NCI-H774 (cell line): ENCODE data around the gene NMNAT2.
"Not testable (repeated sequence)": the region's sequence is repeated elsewhere in the genome, so short reads cannot be mapped to it uniquely, and the experiment has no call there.

Source experiments
- DNase-seq: peaks from one replicate; lab custom pipeline; 2025; lab: John Stamatoyannopoulos, UW

The NMNAT2 gene

DNA sequence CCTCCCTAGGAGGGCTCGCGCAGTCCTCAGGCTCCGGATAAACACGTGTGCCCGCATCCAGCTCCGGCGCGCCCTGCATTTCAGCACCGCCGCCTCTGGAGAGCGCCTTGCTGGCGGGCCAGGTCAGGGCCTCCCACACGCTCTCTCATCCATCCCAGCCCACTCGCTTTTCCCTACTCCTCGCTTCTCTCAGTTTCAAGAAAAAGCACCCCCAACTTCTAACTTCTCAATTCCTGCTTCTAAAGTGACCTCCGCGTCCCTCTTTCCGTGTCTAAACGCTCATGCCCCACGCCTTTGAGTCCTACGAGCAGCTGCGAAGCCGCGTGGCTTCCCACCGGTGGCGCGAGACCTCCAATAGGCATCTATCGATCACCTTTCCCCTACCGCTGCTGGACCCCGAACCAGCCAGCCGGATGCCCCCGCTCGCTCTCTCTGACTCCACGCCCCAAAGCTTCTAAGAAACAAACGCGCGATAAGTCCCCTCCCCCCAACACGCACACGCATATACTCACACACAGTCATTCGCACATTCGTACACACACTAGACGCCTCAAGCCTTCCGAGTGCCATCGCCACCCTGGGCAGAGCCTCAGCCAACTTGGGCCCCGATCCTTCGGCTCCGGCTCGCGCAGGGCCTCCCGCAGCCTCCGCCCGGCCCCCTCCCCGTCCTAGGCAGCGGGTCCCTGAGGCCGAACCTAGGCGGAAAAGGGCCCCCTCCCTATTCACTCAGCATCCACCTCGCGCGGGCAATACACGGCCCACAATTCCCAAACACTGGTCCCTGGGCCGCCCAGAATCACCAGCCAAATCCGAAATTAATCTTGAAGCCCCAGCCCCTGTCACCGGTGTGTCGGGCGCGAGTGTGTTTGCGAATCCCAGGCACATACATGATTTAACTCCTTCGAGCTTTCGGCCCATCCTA, 1.1 kb downstream of the NMNAT2 start:
- DNase-seq: no peak

DNA sequence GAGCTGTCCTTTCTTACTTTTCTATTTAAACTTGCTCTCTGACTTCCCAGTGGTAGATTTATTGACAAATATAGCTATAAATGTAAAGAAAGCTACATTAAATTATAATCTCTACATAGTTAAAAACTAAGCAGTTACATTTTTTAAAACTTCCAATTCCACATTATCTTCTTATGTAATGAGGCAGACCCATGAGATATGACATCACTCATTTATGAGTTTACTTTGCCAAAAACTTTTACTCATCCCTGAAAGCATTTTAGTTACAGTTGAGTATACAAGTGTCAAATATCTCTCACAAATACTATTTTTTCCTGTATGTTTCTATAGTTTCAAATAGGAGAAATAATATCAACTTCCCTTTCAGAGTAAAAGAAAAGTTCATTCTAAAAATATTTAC, 3.8 kb downstream of the NMNAT2 start:
- no peak for DNase-seq

DNA sequence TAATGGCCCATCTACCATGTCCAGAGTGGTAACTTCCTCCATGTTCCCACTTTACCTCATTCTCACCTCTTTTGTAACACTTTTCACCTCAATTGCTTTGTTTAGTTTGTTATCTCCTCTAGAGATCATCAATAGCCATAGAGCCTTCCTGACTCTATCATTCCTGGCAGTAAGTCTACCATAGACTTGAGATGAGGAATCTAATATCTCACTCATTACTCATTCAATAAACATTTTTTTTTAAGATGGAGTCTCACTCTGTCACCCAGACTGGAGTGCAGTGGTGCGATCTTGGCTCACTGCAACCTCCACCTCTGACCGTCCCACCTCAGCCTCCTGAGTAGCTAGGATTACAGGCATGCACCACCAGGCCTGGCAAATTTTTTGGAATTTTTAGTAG, 7.1 kb downstream of the NMNAT2 start:
- no peak for DNase-seq

DNA sequence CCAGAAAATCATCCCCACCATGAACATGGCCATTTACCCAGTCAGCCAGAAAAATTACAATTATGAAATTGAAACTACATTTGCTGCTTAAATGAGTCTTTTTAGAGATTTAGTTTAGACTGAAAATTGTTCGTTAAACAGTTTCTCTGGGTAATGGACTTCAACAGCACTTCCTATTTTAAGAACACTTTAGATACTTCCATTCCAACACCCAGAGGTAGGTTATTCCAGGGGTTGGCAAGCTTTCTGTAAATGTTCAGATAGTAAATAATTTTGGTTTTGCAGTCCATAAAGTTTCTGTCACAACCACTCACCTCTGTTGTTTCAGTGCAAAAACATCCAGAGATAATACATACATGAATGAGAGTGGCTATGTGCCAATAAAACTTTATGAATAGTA, 10.2 kb downstream of the NMNAT2 start:
- DNase-seq: no peak

DNA sequence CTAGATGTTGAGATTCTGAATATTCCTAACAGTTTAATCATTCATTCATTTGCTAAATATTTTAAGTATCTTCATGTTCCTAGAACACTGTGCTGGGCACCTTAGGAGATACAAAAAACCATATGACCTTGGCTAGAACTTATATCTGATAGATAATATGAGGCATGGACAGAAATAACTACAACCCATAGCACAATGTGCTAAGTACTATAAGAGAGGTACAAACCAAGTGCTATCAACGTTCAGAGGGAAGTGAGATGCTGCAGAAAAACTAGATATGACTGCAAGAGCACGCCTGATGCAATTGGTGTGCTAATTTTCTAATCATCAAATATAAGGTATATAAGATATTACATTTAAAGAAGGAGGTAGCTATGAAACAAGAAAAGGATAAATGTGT, 10.7 kb downstream of the NMNAT2 start:
- DNase-seq: no peak

DNA sequence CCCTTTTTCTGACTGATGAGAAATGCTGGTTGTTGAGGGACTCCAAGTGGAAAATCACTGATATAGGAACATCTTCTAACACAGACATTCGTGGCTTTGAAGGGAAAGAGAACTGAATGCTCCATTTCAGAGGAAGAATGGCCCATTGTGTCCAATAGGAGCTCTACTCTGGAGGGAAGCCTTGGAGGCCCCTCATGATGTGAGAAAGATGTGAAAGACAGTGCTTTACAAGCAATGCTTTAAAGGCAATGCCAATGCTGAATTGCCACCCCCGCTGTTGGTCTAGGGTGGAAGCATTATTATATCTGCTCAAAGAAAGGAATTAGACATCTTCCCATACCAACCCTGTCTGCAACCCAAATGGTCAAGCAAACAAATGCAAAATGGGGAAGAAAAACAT, 13.7 kb downstream of the NMNAT2 start:
- DNase-seq: no peak

DNA sequence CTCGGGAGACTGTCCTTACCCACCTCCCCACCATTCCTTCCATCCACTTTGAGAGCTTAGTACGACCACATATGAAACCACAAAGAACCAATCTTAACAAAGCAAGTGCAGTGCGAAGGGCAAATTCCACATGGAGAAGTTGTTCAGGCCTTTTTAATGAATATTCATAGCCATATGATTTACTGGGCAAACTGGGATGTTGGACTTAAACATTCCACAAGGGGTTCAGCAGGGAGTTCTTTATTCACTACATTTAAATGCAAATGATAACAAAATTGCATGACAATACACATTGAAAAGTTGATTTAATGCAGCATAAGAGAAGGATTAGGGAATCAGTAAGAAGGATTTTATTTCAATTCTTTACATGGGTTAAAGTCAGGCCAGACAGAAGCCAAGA, 14.7 kb downstream of the NMNAT2 start:
- no peak for DNase-seq

DNA sequence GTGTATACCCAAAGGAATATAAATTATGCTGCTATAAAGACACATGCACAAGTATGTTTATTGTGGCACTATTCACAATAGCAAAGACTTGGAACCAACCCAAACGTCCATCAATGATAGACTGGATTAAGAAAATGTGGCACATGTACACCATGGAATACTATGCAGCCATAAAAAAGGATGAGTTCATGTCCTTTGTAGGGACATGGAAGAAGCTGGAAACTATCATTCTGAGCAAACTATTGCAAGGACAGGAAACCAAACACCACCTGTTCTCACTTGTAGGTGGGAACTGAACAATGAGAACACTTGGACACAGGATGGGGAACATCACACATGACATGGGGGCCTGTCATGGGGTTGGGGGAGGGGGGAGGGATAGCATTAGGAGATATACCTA, 16.6 kb downstream of the NMNAT2 start:
- DNase-seq: not testable (repeated sequence)

DNA sequence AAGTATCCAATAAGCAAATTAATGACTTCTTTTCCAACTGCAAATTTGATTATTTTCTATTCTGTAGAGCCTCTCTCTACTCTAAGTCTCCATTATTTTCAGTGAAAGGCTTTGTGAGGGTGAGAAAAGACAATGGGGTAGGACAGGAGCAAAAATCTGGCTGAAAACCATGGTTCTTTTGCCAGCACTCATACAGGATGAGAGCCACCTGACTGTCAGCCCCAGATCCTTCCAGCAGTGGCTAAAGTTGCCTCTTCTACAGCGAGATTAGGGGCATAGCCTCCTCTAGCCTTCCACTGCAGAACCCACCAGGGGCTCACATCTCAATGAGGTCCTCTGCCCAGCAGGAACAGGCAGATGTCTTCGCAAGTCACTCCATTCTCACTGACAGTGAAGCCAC, 23.7 kb downstream of the NMNAT2 start:
- no peak for DNase-seq

DNA sequence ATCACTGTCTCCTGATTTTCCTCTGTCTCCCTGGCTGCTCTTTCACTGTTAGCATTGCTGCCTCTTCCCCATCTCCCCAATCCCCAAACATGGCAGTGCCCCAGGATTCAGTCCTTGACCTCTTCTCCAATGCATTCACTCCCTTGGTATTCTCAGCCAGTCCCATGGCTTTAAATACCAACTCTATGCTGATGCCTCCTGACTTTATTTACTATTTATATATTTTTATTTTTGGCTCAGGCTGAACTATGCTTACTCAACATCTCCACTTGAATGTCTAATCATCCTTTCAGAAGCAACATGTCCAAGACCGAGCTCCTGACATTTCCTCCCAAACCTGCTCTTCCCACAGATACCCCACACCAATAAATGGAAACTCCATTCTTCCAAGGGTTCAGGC, 26.3 kb downstream of the NMNAT2 start:
- DNase-seq: no peak

DNA sequence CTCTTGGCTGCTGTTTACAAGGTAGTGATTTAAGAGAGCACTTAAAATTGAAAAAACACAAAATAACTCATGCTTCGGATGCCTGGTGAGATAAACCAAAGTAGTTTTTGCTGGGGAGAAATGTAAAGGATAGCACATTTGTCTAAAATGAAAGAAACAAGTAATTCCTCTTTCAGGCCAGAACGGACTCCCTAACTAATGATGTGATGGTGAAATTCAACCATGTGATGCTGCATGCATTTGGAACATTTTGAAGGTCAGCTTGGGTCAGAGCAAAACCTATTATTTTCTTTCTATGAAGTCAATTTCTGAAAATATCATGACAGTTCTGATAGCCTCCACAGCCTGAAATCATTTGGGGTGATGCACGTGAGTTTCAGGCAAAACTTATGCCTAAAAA, 27.6 kb downstream of the NMNAT2 start:
- DNase-seq: no peak

DNA sequence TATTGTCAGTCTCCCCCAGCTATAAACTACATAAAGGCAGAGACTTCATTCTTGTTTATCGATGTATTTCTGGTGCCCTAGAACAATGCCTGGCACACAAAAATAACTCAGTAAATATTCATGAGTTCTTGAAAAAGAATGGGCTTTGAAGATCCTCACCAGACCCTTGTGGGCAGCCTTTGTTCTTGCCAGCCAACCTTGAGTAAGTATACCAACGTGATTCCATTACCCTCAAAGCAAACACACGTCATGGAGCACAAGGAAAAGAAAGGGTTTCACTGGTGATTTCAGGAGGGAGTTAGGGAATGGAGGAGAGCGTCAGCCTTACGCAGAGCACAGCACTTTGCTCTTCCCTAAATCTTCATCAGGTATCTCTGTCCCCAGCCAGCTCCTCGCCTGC, 29.4 kb downstream of the NMNAT2 start:
- DNase-seq: no peak

DNA sequence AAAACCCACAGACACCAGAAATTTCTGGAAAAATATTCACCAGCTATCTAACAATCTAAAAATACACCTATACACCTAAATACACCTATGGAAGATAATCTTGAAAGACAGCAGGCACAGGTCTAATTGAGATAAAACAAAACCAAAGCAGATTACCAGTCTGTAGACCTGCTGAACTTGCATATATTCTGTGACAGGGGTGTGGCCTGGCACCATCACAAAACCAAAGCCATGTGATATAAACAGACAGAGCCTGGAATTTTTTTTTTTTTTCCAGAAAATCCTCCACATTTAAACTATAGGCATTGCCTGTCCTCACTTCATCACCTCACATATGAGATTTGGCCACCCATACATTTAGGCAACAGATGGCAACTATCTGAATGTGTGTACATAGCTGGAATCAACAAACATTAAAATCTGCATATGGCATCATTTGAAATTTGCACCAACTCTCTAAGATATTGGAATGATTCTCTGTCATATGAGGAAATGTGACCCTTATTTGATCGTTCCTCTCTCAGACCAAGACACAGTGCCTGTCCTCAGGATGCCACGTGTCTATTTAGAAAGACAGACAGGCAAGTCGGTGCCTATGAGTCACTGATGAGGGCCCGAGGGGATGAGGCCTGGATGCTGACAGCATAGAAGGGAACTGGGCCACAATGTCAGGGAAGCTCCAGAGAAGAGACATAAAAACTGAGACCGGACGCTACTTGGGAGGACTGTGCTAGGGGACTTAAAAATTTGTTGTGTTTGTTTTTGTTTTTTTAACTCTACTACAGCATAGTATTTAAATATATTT, 32.6 kb downstream of the NMNAT2 start:
- DNase-seq: no peak

DNA sequence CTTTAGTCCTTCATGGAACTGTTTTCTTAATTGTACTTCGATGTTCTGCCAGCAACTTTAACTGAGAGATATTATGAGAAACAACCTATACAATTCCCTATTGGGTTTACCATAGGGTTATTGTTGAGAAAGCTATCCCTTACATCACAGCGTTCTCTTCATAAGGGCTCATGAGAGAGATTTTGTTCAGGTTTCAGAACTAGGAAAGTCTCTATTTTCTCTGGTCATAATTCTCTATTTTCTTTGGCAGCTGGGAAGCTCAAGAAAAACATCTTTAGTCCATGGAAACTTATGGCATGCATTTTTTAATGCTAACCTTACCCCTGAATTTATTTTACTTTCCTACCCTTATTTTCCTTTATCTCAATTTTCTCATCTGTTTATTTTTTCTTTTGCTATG, 38.2 kb downstream of the NMNAT2 start:
- DNase-seq: no peak

DNA sequence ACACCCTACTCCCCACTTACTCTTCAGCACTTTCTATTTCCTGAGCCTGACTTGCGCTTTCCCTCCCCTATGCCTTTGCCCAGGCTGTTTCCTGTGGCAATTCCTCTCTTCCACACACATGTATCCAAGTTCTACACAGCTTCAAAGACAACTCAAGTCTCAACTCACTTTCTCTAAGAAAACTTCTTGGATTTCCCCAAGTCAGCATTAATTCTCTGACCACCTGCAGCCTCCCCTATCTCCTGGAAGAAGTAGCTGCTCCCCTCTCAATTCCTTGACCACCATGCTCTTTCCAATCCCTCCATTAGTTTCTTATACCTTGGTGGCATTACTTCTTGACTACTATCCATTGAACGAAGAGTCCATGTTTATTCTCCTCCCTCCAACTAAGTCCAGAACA, 42.8 kb downstream of the NMNAT2 start:
- no peak for DNase-seq

DNA sequence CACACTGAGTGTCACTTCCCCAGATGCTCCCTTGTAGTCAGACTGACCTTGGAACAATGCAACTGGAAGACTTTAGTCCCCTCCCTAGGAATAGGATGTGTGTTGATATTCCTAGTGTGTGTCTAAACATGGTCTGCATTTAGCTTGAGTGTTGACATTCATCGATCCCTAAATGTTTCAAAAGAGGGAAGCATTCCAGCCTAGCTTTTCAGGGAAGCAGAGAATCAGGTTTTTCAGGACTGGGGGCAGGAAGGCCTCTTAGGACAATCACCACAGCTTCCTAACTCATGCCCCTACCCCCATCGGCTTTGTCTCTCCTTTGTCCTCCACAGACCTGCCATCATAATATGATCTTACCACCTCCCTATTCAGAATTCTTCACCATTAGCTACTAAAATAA, 43.4 kb downstream of the NMNAT2 start:
- peak; percentile 8 for DNase-seq

DNA sequence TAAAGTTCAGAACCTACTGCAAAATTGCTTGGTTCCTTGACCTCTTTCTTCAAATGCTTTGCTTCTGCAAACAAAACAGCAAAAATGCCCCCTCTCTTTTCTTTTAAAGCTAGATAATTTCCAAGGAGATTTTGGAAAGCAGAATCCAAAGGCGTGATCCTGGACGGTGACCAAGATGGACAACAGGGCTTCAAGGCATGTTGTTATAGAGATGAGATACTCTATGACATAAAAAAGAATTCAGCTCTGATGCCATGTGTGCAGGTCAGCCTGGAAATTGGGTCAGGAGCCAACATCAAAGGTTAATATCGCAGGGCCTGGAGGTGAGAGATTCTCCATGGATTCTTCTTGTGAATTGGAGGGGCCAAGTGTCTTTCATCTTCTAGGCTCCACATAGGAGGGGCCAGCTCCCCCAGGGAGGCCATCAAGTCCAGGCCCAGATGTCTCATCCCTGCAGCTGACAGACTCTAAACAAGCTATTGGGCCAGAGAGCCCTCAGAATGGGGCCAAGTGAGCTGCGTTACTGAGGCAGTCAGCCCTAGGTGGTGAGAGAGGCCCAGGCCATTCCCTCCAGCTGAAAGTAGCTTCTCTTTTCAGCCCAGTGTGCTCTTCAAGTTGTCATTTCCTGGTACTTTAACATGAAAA, 45.5 kb downstream of the NMNAT2 start:
- no peak for DNase-seq

DNA sequence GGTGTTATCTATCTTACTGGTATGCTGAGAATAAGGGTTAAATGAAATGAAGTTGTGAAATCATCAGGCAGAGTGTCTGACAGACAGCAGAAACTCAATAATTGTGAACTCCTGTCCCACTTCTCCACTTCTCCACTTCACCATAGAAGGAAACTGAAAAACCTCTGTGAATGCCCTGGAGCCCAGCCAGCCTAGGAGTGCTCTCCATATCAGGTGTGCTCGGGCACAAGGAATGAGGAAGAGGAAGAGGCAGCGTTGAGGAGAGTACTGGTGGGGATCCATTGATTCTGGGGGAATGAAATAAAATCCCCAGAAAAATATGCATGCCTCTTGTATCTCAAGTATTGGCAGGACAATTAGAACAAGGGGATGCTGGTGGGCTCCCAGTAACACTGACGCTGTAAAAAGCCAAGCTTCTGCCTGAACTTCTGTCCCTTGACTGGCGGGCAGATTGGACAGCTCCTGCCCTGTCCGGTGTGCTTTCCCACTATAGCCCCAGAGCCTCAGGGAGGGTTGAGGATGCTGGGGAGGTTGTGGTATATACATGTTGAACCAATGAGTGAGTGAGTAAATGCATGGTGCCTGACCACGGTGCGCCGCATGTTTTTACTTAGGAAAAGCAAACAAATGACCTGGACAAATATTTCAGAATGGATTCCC, 47.7 kb downstream of the NMNAT2 start:
- DNase-seq: no peak

DNA sequence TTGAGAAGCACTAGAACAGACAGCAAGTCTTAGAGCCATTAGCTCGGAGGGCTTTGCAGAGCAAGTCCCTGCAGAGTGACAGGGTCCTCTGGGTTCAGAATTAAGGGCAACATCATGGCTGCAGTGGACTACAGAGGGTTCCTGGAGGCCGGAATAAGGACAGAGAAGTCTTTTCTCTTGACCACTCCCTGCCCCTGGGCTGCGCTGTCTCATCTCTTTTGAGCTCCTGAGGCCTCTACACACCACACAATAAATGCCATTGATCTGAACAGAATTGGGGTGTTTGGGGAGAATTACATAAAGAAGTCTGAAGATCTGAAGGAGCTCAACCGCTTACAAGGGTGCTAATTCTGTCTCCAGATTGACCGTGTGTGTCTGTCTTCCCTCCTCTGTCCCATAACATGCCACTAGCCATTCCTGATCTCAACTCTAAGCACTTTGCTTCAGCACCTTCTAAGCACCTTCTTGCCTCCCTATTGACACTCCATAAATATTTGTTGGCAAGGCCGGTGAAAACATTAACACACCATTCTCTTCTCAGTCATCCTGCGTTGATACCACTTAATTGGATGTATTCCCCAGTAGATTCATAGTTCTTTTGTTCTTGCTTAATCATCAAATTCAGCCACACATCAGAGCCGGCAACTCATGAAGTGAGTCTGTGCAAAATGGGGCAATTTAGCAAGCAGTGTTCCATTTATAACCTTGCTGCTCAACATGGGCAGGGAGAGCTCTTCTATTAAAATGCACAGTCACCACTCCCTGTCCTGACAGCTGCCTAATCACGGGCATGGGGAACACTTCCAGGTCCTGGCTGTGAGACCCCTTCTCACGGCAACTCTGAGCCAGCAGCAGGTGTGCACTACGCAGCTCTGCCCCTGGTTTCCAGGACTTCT, 49.7 kb downstream of the NMNAT2 start:
- DNase-seq: no peak

DNA sequence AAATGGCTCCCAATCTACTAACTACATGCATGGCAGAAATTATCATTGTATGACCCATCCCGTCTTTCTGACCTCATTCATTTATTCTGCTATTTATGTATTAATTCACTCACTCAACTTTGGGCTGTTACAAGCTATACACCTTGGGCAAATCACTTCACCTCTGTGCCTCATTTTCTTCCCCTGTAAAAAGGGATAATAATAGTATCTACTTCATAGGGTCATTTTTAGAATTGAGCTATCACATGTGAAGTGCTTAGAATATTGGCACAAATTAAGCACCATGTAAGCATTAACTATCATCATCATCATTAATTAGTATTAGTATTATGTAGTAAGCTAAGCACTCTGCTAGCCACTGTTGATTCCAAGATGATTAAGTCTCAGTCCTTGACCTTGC, 52.1 kb downstream of the NMNAT2 start:
- DNase-seq: no peak

DNA sequence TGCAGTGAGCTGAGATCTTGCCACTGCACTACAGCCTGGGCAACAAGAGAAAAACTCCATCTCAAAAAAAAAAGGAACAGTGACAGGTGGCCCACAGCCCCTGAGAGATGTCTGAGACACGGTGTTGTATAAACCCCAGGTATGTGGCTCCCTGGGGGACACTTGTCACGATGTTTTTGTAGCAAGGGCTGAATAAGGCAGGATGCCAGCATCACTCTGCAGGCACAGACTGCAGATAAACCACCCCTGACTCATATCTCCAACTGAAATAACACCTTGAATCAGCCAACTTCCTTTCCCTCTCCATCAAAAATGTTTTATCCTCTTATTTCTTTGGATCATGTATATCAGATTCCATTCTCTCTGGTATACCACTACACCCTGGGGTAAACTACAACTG, 52.5 kb downstream of the NMNAT2 start:
- no peak for DNase-seq
